OCI-LY7 (cell line): ENCODE data around the gene THRAP3.

ENCODE experiments used
- CTCF ChIP-seq: fragments of 200-600 bp; sonication (generic); conservative IDR thresholded peaks from 2 replicates; pipeline ENCODE4 v1.5.1; 2014; ENCODE audit warnings: mild to moderate bottlenecking, antibody characterized with exemption, low read length, moderate library complexity, mixed read lengths
- EZH2phosphoT487 ChIP-seq: fragments of 200-600 bp; sonication (generic); IDR thresholded peaks from 2 replicates; pipeline ENCODE4 v1.6.1; 2018; ENCODE audit warnings: low read depth, borderline replicate concordance, mild to moderate bottlenecking, mixed run types, antibody characterized with exemption, low read length, moderate library complexity, mixed read lengths

GRCh38 chr1:36274201-36274600 lies 50.0 kb downstream of the THRAP3 start:
- TF ChIP-seq CTCF (no peak), EZH2phosphoT487 (no peak)
